Activated CD8-positive, alpha-beta memory T cell treated with anti-CD3 and anti-CD28 coated beads, Interleukin-2, amount 50 U/mL, for 24 hours (primary cell): ENCODE data around the gene BHLHE23.

Experiments
- DNase-seq: peaks from one replicate; pipeline ENCODE4 v3.0.0-alpha.2; 2020; ENCODE audit errors: extremely low read depth

The BHLHE23 gene

GRCh38 chr20:63006540-63007359 is at the start of gene BHLHE23:
BHLHE23 (minus strand) TSS chr20:63006964; CDS start chr20:63006774, 190 bp downstream.
- no peak for DNase-seq

- no peak for DNase-seq
These were observed 48.9 kb upstream of the BHLHE23 start for GRCh38 chr20:63055575-63056235.

- DNase-seq, result no peak
These were observed 48.0 kb upstream of the BHLHE23 start for GRCh38 chr20:63054681-63055240.

GRCh38 chr20:63054103-63054474 is 47.3 kb upstream of the BHLHE23 start:
- no peak for DNase-seq

- no peak for DNase-seq
These were observed 46.8 kb upstream of the BHLHE23 start for GRCh38 chr20:63053432-63054102.

GRCh38 chr20:63052571-63053431 is 46.0 kb upstream of the BHLHE23 start:
- DNase-seq, result no peak

- no peak for DNase-seq
These were observed 45.1 kb upstream of the BHLHE23 start for GRCh38 chr20:63051911-63052310.

GRCh38 chr20:63051186-63051860 is 44.6 kb upstream of the BHLHE23 start:
- no peak for DNase-seq

- no peak for DNase-seq
These were observed 43.6 kb upstream of the BHLHE23 start for GRCh38 chr20:63050406-63050805.

- no peak for DNase-seq
These were observed 42.9 kb upstream of the BHLHE23 start for GRCh38 chr20:63049561-63050221.

- DNase-seq, result no peak
These were observed 42.4 kb upstream of the BHLHE23 start for GRCh38 chr20:63049191-63049518.

GRCh38 chr20:63048516-63049190 is 41.9 kb upstream of the BHLHE23 start:
- no peak for DNase-seq

GRCh38 chr20:63047946-63048345 is 41.2 kb upstream of the BHLHE23 start:
- no peak for DNase-seq

- no peak for DNase-seq
These were observed 40.5 kb upstream of the BHLHE23 start for GRCh38 chr20:63047267-63047666.

GRCh38 chr20:63046841-63047240 is 40.1 kb upstream of the BHLHE23 start:
- DNase-seq, result no peak

GRCh38 chr20:63045991-63046390 is 39.2 kb upstream of the BHLHE23 start:
- DNase-seq, result no peak

GRCh38 chr20:63045401-63045800 is 38.6 kb upstream of the BHLHE23 start:
- no peak for DNase-seq

GRCh38 chr20:63044605-63045004 is 37.8 kb upstream of the BHLHE23 start:
- DNase-seq, result no peak

GRCh38 chr20:63044204-63044600 is 37.4 kb upstream of the BHLHE23 start:
- no peak for DNase-seq
